DMS 273 (cell line): ENCODE measurements around the gene RADIL.
A peak's percentile ranks its signal among the peaks of the same experiment; 100 is the strongest.

Source experiments
- DNase-seq: peaks from one replicate; lab custom pipeline; 2025; ENCODE audit not compliant: unreplicated experiment; lab: John Stamatoyannopoulos, UW

Gene RADIL

DNA sequence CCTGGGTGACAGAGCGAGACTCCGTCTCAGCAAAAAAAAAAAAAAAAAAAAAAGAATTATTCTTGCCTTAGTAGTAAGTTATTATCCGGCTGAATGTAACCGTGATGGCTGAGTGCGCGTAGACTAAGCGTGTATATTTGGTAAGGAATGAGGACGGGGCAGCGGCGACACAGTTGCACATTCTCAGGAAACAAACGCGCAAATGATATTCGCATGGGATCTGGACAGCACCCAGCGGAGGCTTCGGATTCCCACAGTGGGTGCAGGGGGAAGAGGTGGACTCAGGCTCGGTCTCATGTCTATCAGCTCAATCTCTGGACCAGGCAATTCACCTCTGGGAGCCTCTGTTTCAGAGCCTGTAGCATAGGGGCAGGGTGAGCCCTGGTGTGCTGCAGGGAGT lies 50.8 kb downstream of the RADIL start:
- DNase-seq, result no peak

DNA sequence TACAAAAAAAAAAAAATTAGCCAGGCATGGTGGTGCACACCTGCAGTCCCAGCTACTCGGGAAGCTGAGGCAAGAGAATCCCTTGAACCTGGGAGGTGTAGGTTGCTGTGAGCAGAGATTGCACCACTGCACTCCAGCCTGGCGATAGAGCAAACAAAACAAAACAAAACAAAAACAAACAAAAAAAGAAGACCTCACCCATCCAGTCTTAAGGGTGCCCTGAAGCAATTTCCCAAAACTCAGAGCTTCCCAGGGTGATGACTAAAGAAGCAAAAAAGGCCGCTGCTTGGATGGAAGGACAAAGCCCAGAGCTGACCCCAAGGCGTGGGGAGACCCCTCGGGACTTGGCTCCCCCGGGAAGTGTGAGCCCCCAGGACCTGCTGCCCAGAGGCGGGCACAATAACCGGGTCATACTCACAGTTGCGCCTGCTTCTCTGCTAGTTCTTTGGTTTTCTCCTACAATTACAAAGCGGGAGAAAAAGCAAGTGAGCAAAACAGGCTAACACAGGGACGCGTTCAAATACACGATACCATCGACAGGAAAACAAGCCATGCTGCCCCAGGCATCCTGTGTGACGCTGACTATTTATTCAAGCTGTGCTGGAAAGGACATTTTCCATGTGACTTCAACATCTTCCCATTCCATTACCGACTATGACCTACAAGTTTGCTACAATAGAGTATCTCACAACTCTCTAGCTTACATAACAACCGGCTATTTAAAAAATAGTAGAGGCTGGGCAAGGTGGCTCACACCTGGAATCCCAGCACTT lies 51.6 kb downstream of the RADIL start:
- no peak for DNase-seq

DNA sequence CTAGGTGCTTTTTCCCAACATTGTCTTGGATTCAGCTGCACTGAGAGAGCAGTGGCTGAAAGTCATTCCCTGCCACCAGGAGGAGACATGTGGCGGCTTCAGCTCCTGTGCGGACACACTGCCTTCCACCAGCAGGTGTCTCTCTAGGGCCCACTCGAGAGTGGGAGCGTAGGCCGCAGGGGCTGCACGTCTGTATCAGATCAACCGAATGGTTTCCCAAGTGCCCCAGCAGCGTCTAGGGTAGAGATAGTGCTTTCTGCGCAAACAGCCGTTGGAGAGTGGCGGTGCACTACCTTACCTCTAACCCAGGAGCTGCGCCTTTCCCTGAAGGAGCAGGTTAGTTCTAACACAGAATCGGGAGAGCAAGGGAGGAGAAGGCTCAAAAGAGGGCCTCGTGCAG lies 53.3 kb downstream of the RADIL start:
- DNase-seq, result peak; percentile 79

DNA sequence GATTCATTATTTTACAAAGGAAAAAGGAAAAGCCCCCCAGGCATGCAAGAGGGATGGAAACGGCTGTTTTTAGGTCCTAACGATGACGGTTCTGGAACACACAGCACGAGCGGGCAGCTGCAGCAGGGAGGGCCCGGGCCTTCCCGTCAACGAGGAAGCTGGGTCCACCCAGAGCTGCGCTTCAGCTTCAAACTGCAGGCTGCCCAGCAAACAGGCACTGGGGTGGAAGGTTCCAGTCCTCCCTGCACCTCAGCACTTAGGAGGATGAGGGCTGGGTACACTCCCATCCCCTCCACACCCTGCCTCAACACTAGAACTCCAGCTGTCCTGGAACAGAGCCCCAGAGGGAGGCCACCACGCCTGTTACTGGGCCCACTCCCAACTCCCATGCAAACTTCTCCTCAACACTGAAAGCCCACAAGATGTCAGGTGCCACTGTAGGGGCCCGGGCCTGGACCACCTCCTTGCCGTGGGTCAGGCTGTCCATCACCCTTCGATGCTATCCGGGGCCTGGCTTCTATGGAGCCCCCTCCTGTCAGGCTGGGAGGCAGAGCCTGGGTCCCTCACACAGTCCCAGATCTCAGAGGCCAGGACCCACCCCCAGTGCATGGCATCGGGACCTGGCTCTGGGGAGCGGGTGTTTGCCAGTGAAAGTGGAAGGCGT lies 54.7 kb downstream of the RADIL start:
- DNase-seq, result no peak

DNA sequence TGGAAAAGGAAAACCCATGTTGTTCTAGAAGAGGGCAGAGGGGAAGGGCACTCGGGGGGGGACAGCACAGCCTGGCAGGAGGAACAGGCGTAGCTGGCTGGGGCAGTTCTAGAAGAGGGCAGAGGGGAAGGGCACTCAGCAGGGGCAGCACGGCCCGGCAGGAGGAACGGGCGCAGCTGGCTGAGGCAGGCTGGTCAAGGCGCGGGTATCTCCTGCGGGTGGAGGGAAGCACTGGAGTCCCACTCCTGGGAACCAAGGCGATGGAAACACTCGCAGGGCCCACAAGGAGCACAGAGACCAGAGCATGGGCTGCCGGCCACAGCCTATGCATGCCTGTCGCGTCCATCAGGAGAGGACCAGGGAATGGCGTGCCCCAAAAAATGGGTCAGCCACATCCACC lies 58.4 kb downstream of the RADIL start:
- no peak for DNase-seq

DNA sequence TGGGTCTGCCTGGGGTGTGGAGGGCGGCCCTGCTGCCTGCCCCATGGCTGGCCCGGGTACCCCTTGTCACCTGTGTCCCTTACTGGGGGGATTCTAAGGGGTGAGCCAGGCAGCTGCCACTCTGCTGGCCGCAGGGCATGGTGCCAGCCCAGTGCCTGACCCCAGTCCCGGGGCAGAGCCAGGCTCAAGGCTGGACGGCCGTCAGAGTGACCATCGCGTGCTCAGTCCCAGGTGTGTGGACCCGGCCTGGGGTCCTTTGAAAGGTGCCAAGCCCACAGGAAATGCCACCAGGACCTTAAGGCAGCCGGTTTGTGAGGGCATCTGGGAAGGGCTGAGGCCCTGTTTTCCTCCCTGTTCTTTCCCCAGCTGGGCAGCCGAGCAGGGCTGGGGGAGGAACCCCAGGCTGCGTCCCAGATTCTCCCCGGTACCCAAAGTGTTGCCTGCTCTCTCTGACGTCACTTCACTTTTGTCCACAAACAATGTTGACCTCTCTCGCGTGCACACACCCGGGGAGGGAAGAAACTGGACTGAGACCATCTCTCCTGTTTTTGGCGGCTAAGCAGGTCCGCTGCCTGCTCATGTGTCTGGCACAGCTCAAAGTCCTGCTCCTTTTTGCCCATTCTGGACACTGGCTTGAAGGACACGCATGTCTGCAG lies 59.3 kb downstream of the RADIL start:
- DNase-seq, result no peak

DNA sequence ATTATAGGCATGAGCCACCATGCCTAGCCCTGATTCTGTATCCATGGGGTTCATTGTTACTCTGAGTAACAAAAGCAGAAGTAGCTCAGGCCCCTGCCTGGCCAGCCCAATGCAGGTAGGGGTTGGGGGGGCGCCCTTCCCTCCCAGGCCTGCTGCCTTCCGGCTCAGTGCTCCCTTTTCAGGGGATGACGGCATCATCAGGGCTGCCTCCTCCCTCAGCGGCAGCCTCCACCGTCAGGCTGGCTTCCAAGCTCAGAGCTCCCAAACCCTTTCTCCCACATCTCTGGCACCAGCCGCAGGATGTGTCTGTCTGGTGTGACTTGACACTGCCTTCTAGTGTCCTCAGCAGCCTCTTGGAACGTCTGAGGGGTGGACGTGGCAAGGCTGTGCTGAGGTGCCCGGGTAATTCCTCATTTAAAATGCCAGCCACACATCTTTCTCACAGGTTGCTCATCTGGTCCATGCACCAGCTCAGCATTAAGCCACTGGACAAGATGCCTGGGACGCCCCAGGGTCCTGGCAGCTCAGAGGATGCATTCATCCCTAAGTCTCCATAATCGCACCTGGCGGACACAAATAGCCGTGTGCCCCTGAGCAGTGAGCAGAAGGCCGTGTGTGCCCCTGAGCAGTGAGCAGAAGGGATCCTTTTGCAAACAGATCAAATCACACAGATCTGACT lies 59.9 kb downstream of the RADIL start:
- DNase-seq, result no peak

DNA sequence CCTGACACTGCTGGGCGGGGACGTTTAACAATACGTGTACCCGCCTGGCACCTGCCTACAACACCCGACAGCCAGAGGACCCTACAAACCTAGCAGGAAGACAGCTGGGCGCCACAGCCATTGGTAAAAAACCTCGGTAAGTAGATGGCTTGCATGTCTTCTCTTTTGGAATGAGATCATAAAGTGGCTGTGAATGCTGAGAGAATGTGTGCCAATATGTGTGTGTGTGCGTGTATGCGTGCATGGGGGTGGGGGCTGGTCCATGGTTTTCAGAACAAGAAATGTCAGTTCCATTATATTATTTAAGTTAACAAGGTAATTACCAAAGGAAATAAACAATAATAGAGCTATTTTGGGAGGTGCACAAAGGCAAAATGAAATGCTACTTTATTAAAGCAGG lies 60.8 kb downstream of the RADIL start:
- DNase-seq, result no peak

DNA sequence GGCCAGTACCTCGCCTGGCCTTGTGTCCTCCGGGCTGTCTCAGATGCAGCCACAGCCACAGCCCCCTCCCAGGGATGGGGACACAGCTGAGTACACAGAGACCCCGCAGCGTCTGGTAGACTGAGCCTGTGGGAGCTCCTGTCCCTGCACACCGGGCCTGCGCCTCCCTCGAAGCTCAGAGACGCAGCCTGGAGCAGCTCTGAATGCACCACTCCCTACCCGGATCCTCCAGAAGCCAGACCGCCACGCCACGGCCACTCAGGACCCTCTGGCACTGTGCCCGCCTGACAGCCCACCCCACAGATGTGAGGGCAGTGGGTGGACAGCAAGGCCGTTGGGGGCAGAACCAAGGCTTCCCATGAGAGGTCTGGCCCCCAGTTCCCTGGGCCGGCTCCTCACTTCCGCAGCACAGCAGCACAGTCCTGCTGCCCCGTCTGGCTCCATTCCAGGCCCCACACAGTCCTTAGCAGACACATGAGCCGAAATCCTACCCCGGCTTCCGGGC lies 62.5 kb downstream of the RADIL start:
- DNase-seq, result no peak

DNA sequence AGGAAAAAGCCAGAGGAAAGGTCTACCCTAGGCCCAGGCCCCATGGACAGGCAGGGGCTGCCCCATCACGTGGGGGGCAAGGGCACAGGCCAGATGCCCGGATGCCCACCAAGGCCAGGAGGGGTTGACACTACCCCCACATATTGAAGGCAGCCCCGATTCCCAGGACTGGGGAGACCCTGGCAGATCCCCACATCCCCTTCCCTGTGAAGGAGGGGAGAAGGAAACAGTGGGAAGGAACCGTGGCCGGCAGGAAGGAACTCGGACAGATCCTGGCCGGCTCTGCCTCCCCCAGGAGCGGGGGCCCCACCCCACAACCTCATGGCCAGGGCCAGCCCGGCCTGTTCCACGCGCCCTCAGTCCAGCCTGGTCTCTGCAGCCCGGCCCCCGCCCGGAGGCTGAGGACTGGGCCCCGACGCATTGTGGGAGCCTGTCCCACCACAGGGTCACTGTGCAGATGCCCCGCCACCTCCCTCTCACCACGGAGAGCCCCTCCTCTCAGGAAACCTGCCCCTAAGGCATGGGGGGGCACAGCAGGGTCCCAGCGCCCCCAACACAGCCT lies 63.0 kb downstream of the RADIL start:
- DNase-seq, result no peak

DNA sequence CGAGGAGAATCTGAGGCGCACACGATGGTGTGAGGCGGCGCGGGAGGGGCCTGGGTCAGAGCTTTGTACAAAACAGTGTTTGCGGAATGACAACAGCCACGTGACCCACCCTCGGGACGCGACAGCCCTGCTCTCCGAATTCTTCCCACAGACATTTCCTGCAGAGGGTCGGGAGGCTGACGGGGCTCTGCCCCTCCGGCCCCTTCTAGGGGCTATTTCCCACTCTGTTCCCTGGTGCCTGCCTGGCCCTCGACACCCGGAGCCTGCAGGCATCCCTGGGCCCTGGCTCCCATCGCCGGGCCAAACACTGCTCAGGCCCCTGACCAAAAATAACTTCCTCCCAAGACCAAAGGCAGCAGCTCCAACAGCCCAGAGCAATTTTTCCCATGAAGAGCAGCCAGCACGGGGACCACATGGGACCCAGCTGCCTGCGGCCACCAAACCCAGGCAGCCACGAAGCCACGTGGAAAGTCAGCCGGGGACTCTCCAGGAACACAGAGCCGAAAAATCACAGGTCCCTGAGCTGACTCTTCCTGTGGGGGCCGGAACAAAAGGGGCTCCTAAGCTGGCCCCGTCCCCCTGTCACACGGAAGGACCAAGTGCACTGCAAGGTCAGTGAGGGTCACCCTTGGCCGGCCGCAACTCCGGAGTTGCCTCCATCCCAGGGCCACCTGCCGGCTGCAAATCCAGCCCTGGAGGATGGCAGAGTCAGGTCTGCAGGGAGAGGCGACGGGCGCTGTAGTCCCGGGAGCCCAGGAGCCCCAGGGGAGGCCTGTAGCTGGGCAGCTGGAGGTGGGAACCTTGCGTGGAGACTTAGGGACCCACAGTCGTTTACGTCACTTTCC lies 63.7 kb downstream of the RADIL start:
- no peak for DNase-seq

DNA sequence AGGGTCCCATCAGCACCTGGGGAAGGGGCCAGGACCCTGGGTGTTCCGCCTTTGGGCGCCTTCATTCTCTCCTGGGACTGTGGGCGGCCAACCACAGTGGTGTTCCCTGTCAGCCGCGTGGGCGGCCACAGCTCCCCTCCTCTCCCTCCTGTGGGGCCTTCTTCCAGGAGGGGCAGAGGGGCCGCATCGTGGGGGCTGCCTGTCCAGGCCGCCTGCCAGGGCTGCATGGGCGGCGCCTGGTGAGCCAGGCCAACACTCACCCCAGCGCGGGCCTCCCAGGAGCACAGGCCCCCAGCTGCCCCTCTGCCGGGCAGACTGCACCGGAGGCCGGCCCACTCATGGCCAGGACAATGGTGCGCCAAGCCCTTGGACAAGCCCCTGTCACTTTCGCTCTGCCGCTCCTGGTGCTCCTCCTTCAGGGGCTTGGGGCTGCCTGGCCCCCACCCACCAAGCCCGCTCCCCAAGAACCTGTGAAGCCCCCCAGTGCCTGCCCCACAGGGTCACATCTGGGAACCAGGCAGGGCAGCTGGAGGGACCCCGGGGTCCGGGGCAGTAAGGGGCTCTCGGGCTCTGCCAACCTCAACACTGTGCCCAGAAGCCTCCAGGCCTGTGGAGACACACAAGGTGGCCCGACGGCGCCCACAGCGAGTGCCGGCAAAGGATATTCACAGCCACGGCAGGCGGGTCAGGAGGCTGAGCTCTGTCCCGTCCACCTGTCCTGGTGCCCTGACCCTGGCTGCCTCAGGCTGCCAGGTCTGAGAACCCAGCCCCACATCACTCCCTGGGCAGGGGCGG lies 65.3 kb downstream of the RADIL start:
- DNase-seq, result no peak

DNA sequence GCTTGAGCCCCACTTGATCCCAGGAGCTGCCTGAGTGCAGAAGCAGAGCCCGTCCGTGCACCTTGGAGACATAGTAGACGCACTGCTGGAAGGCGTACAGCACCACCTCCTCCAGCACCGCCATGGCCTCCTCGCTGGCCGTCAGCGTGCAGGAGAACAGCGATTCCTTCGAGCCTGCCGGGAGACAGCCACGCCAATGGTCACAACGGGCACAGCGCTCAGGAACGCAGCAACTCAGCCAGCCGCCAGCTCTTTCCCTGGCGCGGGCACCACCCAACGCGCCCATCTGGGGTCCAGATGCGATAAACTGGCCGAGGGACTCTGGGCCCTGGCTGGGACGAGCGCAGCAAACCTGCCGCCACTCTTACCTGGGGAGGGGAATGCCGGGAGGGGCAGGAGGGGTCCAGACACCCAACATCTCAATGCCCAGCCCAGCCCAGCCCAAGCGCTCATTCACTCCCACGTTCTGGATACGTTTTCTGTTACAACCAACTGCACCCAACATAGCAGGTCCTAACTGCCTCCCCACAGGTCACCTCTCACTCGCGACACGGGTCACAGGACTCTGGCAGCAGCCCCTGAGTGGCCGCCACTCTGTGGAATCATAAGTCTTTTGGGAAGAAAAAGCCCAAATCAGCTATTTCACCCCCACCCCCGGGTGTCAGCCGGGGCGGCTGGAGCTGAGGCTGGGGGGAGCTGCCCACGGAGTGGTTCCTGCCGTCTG lies 66.2 kb downstream of the RADIL start:
- no peak for DNase-seq

DNA sequence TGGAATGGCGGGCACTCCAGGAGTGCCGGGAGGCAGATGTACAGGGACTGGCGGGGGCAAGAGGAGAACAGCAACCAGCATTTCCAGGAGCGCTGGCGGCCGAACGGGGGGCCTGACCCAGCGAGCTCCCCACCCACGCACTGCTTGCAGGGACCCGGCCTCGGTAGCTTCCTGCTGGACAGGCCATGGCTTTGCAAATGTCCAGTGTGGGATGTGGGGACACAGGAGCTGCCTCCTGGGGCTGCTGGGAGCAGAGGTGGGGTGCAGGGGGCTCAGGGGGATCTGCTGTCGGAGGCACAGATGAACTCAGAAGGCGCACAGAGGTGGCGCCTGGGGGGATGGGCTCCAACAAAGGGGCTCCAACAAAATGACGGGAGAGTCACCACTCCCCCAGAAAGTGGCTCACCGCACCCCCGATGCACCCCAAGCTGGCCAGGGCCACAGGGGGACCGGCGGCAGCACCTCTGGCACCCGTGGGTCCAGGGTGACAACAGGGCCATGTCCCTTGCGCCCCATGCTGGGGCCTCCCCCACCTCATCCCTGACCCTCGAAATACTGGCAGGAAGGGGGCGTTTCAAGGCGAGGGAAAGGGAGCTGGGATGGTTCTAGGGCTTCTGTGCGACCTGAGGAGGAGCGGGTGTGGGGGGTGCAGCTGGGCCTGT lies 67.0 kb downstream of the RADIL start:
- no peak for DNase-seq

DNA sequence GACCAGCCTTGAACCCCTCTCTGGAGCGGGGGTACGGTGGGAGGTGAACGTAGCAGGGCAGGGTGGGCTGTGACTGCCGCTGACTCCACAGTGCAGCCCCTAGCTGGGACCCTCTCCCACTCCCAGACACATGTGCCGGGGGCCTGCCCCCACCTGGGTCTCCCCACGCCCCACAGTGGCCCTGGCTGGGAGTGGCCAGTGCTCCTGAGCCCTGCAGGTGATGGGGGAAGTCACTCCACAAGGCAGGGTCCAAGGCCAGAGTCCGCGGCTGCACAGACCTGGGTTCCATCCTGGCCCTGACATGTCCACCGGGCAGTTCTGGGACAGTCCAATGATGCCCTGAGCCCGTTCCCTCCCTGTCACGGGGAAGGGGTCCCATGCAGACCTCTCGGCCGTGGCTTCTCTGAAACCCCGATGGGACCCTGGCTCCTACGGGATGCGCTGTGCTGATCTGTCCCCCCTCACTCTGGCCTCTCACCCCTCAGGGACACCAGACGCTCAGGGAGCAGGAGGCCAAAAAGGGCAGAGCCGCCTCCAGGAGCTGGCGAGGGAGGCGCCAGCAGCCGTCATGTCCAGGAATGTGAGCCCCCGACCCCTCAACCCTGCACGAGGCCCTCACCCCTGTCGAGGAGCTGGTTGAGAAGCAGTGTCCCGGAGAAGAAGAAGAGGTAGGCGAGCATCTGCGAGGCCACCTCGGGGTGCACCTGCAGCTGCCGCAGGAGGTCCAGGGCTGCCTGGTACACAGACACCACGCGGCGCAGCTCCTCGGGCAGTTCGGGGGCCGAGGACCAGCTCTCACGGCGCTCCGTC lies 67.7 kb downstream of the RADIL start:
- no peak for DNase-seq

DNA sequence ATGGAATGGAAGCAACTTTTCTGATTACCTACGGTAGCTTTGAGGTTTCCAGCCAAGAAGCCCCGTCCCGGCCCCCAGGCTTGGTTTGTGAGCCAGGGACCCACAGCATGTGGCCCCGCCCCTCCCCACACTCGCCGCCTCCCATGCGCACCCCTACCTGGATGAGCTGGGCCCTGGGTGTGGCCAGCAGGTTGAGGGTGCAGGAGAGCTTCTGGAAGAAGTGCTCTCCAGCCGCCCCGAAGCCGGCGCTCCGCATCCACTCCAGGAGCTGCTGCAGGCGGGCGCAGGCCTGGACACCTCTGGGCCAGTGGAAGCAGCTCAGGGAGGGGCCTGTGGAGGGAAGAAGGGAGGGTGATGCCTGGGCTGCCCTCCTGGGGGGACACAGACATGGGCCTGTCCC lies 68.4 kb downstream of the RADIL start:
- DNase-seq, result no peak

DNA sequence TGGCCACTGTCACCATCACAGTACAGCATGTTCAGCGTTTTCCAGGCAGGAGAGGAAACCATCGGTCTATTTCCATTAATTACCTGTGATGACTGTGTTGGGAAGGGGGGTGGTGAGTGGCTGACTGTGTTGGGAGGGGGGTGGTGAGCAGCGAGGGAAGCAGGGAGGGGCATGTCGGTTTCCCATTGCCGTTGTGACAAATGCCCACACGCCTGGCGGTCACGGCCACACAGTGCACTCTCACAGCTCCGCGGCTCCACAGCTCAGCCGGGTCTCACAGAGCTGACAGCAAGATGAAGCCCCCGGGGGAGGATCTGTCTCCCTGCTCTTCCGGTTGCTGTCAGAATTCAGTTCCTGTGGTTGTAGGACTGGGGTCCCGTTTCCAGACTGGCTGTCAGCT lies 69.1 kb downstream of the RADIL start:
- no peak for DNase-seq

DNA sequence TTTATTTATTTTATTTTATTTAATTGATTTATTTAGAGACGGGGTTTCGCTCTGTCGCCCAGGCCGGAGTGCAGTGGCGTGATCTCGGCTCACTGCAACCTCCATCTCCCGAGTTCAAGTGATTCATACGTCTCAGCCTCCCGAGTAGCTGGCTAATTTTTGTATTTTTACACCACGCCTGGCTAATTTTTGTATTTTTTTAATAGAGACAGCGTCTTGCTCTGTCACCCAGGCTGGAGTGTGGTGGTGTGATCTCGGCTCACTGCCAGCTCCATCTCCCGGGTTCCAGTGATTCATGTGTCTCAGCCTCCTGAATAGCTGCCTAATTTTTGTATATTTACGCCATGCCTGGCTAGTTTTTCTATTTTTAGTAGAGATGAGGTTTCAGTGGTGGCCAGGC lies 73.8 kb downstream of the RADIL start:
- DNase-seq, result no peak
